Transverse colon (tissue), 4 donors: Measurements from ENCODE around the gene NDST4. TPM values are rescaled to one million over a fixed set of nuclear protein-coding genes. Genes with fewer than 3 reads are reported as not detected.

Source experiments
- DNase-seq: peaks from one replicate; pipeline ENCODE4 v3.0.0-alpha.2; 2019
- H3K27ac ChIP-seq, 4 donors: fragments of 200-600 bp; sonication (generic); 2 replicates each; pipeline ENCODE4 v1.5.1; 2016 to 2018; ENCODE audit warnings: inconsistent platforms in 4 of 4
- H3K27me3 ChIP-seq: fragments of 200-600 bp; sonication (generic); 2 replicates; pipeline ENCODE4 v1.5.1; 2017; ENCODE audit warnings: inconsistent platforms
- H3K36me3 ChIP-seq, 4 donors: fragments of 200-600 bp; sonication (generic); 2 replicates each; pipeline ENCODE4 v1.5.1; 2017 to 2019; ENCODE audit warnings: inconsistent platforms in 4 of 4
- H3K4me1 ChIP-seq, 4 donors: fragments of 200-600 bp; sonication (generic); 2 replicates each; pipeline ENCODE4 v1.5.1; 2017 to 2020; ENCODE audit warnings: inconsistent platforms in 4 of 4
- H3K4me3 ChIP-seq, 4 donors: fragments of 200-600 bp; sonication (generic); 1 replicate in 1 of 4; 2 replicates in 3 of 4; pipeline versions ENCODE4 v1.5.1 to v1.6.1; 2017 to 2019; ENCODE audit warnings: inconsistent platforms in 4 of 4
- H3K9me3 ChIP-seq, 2 donors: fragments of 200-600 bp; sonication (generic); 2 replicates each; pipeline ENCODE4 v1.5.1; 2017 to 2019; ENCODE audit warnings: inconsistent platforms in 2 of 2
- CTCF ChIP-seq, 5 experiments: fragments of 200-600 bp in 3 of 5; fragments of 450-650 bp in 2 of 5; sonication (generic) in 3 of 5; IDR thresholded peaks; 1 replicate in 2 of 5; 2 replicates in 3 of 5; pipeline ENCODE4 v1.5.1; 2016 to 2017; ENCODE audit warnings: antibody characterized with exemption in 5 of 5, inconsistent platforms in 3 of 5, mild to moderate bottlenecking in 2 of 5, moderate library complexity in 1 of 5
- EP300 ChIP-seq: sonication (generic); formaldehyde crosslinking; IDR thresholded peaks from one replicate; pipeline ENCODE4 v1.6.1; 2017; ENCODE audit warnings: antibody characterized with exemption, low read depth
- POLR2A ChIP-seq: fragments of 450-650 bp; IDR thresholded peaks from one replicate; pipeline ENCODE4 v1.6.1; 2016; ENCODE audit warnings: antibody characterized with exemption, mild to moderate bottlenecking, moderate library complexity
- POLR2AphosphoS5 ChIP-seq, 3 donors: sonication (generic); formaldehyde crosslinking; IDR thresholded peaks; one replicate each; pipeline ENCODE4 v1.6.1; 2016; ENCODE audit warnings: antibody characterized with exemption in 3 of 3
- WGBS, 2 donors: methylation state at CpG; one replicate each; pipeline ENCODE4 v1.1.5; 2018; ENCODE audit warnings: low coverage in 1 of 2; 5-methylcytosine and 5-hydroxymethylcytosine counted together
- in situ Hi-C, 4 donors: fragments of 200-750 bp; cut with MboI; loops; one replicate each; pipeline versions ENCODE4 v1.15.0 to v1.15.1; 2017; ENCODE audit warnings: low sequenced_read_pairs in 3 of 4, low pct_ligation_motif_present in 1 of 4, low pct_unique_long_range_greater_than_20kb in 1 of 4
- intact Hi-C: fragments of 100-400 bp; cut with DNase I; formaldehyde crosslinking; loops from one replicate; pipeline ENCODE4 v1.15.1; 2023; ENCODE audit warnings: low total_unique reads
- total RNA-seq, 4 donors: library from RNA; depleted of rRNA; stranded (reverse); fragments of >200 nt; gene quantifications; one replicate each; pipeline ENCODE4 v1.1.0, GENCODE V29; 2016

Gene NDST4
- total RNA-seq, 4 donors from 2014 or later: 0.14 TPM; not detected in 3

- no peak for TF ChIP-seq POLR2AphosphoS5 (IDR thresholded peaks at IDR 0.05)
- no peak for TF ChIP-seq CTCF (IDR thresholded peaks at IDR 0.05)
- TF ChIP-seq POLR2A: no peak
- no peak for TF ChIP-seq EP300
- WGBS, 2 donors: 36 to 54% methylated on average over 4 of the region's 4 CpGs
- H3K4me1 ChIP-seq: peaks cover 0 to 20% (median 0%) of the 10 kb centered on the region in 4 donors
- no peak overlapping the region for H3K27ac ChIP-seq
- H3K4me3 ChIP-seq: no peak overlapping the region
- in situ Hi-C loops: loop anchor here in 1 of 4 donors (25.0 kb wide), 1 partner anchor 752 kb away; no protein-coding TSS in a partner anchor
- no peaks in the 10 kb centered on the region for H3K9me3 ChIP-seq
- no peak for DNase-seq
- intact Hi-C loops: no loop called here
- no peaks in the 10 kb centered on the region for H3K27me3 ChIP-seq
- no peaks in the 10 kb centered on the region for H3K36me3 ChIP-seq
Measured at GRCh38 chr4:115110191-115111181, 2.9 kb downstream of the NDST4 start.

GRCh38 chr4:115108850-115109249, 4.6 kb downstream of the NDST4 start:
- peaks cover 0 to 20% (median 0%) of the 10 kb centered on the region in 4 donors for H3K4me1 ChIP-seq
- no peak overlapping the region for H3K27ac ChIP-seq
- no peak for DNase-seq
- H3K36me3 ChIP-seq: no peaks in the 10 kb centered on the region
- H3K4me3 ChIP-seq: no peak overlapping the region
- TF ChIP-seq CTCF (IDR thresholded peaks at IDR 0.05) (no peak), POLR2AphosphoS5 (IDR thresholded peaks at IDR 0.05) (no peak)
- H3K27me3 ChIP-seq: no peaks in the 10 kb centered on the region
- intact Hi-C loops (no loop called here), in situ Hi-C loops (loop anchor here in 1 of 4 donors (25.0 kb wide), 1 partner anchor 753 kb away; no protein-coding TSS in a partner anchor)
- H3K9me3 ChIP-seq: no peaks in the 10 kb centered on the region

GRCh38 chr4:115107411-115107810, 6.0 kb downstream of the NDST4 start:
- Histone ChIP-seq H3K36me3 (no peaks in the 10 kb centered on the region), H3K4me3 (no peak overlapping the region), H3K27me3 (no peaks in the 10 kb centered on the region), H3K9me3 (no peaks in the 10 kb centered on the region), H3K27ac (no peak overlapping the region), H3K4me1 (peaks cover 0 to 9% (median 0%) of the 10 kb centered on the region in 4 donors)
- intact Hi-C loops (no loop called here), in situ Hi-C loops (loop anchor here in 1 of 4 donors (25.0 kb wide), 1 partner anchor 755 kb away; no protein-coding TSS in a partner anchor)
- no peak for TF ChIP-seq POLR2AphosphoS5 (IDR thresholded peaks at IDR 0.05)
- no peak for TF ChIP-seq EP300
- TF ChIP-seq CTCF (IDR thresholded peaks at IDR 0.05): no peak
- TF ChIP-seq POLR2A: no peak
- no peak for DNase-seq

GRCh38 chr4:115101675-115102074, 11.7 kb downstream of the NDST4 start:
- Histone ChIP-seq H3K27me3 (no peaks in the 10 kb centered on the region), H3K4me1 (no peaks in the 10 kb centered on the region), H3K4me3 (no peak overlapping the region), H3K27ac (no peak overlapping the region), H3K9me3 (no peaks in the 10 kb centered on the region), H3K36me3 (no peaks in the 10 kb centered on the region)
- intact Hi-C loops: no loop called here
- WGBS, 2 donors: 80 to 89% methylated on average over 3 of the region's 3 CpGs
- DNase-seq: no peak
- TF ChIP-seq POLR2A (no peak), CTCF (IDR thresholded peaks at IDR 0.05) (no peak), POLR2AphosphoS5 (IDR thresholded peaks at IDR 0.05) (no peak), EP300 (no peak)
- in situ Hi-C loops: loop anchor here in 1 of 4 donors (25.0 kb wide), 1 partner anchor 761 kb away; no protein-coding TSS in a partner anchor
